GM23338 (cell line): ENCODE measurements around the gene ANKRD6. TPM values are rescaled to one million over a fixed set of nuclear protein-coding genes. Genes with fewer than 3 reads are reported as not detected.

Source experiments
- ATAC-seq: fragments of 200-7000 bp; cut with Tn5 transposase; 3 replicates; pipeline ENCODE4 v1.9.1; 2020
- DNase-seq: peaks from one replicate; pipeline ENCODE4 v3.0.0-alpha.2; 2015; ENCODE audit warnings: low spot score
- H2AFZ ChIP-seq: fragments of 200-600 bp; sonication (generic); 2 replicates; pipeline ENCODE4 v1.8.0; 2016; ENCODE audit warnings: antibody characterized with exemption, mild to moderate bottlenecking, moderate library complexity
- H3F3A ChIP-seq: fragments of 200-600 bp; sonication (generic); replicated peaks from 2 replicates; pipeline ENCODE4 v1.8.0; 2017; ENCODE audit warnings: antibody characterized with exemption, mixed run types, low read depth
- H3K27ac ChIP-seq: fragments of 200-600 bp; sonication (generic); 2 replicates; pipeline ENCODE4 v1.6.1; 2016; ENCODE audit warnings: low read depth
- H3K27me3 ChIP-seq: fragments of 200-600 bp; sonication (generic); 2 replicates; pipeline ENCODE4 v1.8.0; 2016; ENCODE audit warnings: mild to moderate bottlenecking, mixed run types, moderate library complexity; ENCODE audit not compliant: insufficient read depth
- H3K36me3 ChIP-seq: fragments of 200-600 bp; sonication (generic); 2 replicates; pipeline ENCODE4 v1.8.0; 2016; ENCODE audit warnings: mild to moderate bottlenecking; ENCODE audit not compliant: insufficient read depth
- H3K4me1 ChIP-seq: fragments of 200-600 bp; sonication (generic); 2 replicates; pipeline ENCODE4 v1.8.0; 2016; ENCODE audit warnings: mild to moderate bottlenecking, moderate library complexity; ENCODE audit not compliant: insufficient read depth
- H3K4me2 ChIP-seq: fragments of 200-600 bp; sonication (generic); 2 replicates; pipeline ENCODE4 v1.7.1; 2017; ENCODE audit warnings: mixed run types
- H3K4me3 ChIP-seq: fragments of 200-600 bp; sonication (generic); 2 replicates; pipeline ENCODE4 v1.6.1; 2016; ENCODE audit warnings: mixed run types
- H3K79me2 ChIP-seq: fragments of 200-600 bp; sonication (generic); replicated peaks from 2 replicates; pipeline ENCODE4 v1.8.0; 2017; ENCODE audit warnings: mild to moderate bottlenecking; ENCODE audit not compliant: insufficient read depth
- H3K9me2 ChIP-seq: fragments of 200-600 bp; sonication (generic); 2 replicates; pipeline ENCODE4 v1.8.0; 2017; ENCODE audit not compliant: insufficient read depth
- H4K20me1 ChIP-seq: fragments of 200-600 bp; sonication (generic); replicated peaks from 2 replicates; pipeline ENCODE4 v1.8.0; 2017; ENCODE audit warnings: mild to moderate bottlenecking; ENCODE audit not compliant: insufficient read depth
- H3K27ac Mint-ChIP-seq: 2 replicates; pipeline ENCODE4 v1.8.0; 2020; ENCODE audit warnings: inconsistent platforms, mild to moderate bottlenecking, moderate library complexity, mixed read lengths
- H3K27me3 Mint-ChIP-seq: 3 replicates; pipeline ENCODE4 v1.8.0; 2022; ENCODE audit warnings: low read depth, mild to moderate bottlenecking, moderate library complexity, mixed read lengths, inconsistent platforms; ENCODE audit not compliant: insufficient read depth, poor library complexity
- H3K36me3 Mint-ChIP-seq: 3 replicates; pipeline ENCODE4 v1.8.0; 2021; ENCODE audit warnings: low read depth, mild to moderate bottlenecking, inconsistent platforms, moderate library complexity, mixed read lengths
- H3K4me1 Mint-ChIP-seq: 3 replicates; pipeline ENCODE4 v1.8.0; 2020; ENCODE audit warnings: mild to moderate bottlenecking, inconsistent platforms, mixed read lengths
- H3K4me3 Mint-ChIP-seq: 3 replicates; pipeline ENCODE4 v1.8.0; 2021; ENCODE audit warnings: moderate library complexity, mild to moderate bottlenecking, inconsistent platforms, mixed read lengths
- H3K9me3 Mint-ChIP-seq: 3 replicates; pipeline ENCODE4 v1.8.0; 2020; ENCODE audit warnings: moderate library complexity, mild to moderate bottlenecking, inconsistent platforms, mixed read lengths
- CTCF ChIP-seq, 2 experiments: fragments of 200-600 bp in 1 of 2; sonication (generic) in 1 of 2; conservative IDR thresholded peaks; 2 replicates each; pipeline versions ENCODE4 v1.5.1 to v1.6.1; 2016 to 2017; ENCODE audit warnings: antibody characterized with exemption in 2 of 2, low read depth in 2 of 2, mild to moderate bottlenecking in 2 of 2, moderate library complexity in 1 of 2
- ETS1 ChIP-seq: IDR thresholded peaks from 2 replicates; pipeline ENCODE4 v1.6.1; 2016; ENCODE audit warnings: antibody characterized with exemption
- EZH2 ChIP-seq: fragments of 200-600 bp; sonication (generic); IDR thresholded peaks from one replicate; pipeline ENCODE4 v1.8.0; 2017; ENCODE audit warnings: antibody characterized with exemption, mild to moderate bottlenecking, low read depth; ENCODE audit not compliant: unreplicated experiment
- NANOG ChIP-seq: IDR thresholded peaks from 2 replicates; pipeline ENCODE4 v1.6.1; 2016; ENCODE audit warnings: antibody characterized with exemption, borderline replicate concordance
- POLR2AphosphoS5 ChIP-seq: IDR thresholded peaks from 2 replicates; pipeline ENCODE4 v1.6.1; 2016; ENCODE audit warnings: antibody characterized with exemption, low read depth
- REST ChIP-seq: IDR thresholded peaks from one replicate; pipeline ENCODE4 v1.6.1; 2018; ENCODE audit warnings: antibody characterized with exemption; ENCODE audit not compliant: unreplicated experiment
- STAT1 ChIP-seq: IDR thresholded peaks from one replicate; pipeline ENCODE4 v1.6.1; 2016; ENCODE audit warnings: antibody characterized with exemption; ENCODE audit not compliant: unreplicated experiment
- ZNF114 ChIP-seq: fragments of 250-450 bp; sonication (Bioruptor Pico); IDR thresholded peaks from 2 replicates; pipeline ENCODE4 v1.5.0; 2020; ENCODE audit warnings: mild to moderate bottlenecking, moderate library complexity
- ZNF331 ChIP-seq: fragments of 250-450 bp; sonication (Bioruptor Pico); IDR thresholded peaks from 2 replicates; pipeline ENCODE4 v1.5.0; 2020; ENCODE audit warnings: low read depth, mild to moderate bottlenecking, moderate library complexity
- polyA plus RNA-seq: library from polyadenylated mRNA; unstranded; fragments of >200 nt; fragmentation: Nextera tagmentation; extraction: Ambion mirVana; gene quantifications from 2 replicates; pipeline ENCODE4 v1.2.1, GENCODE V29; 2016
- total RNA-seq: library from RNA; depleted of rRNA; stranded (reverse); fragments of >200 nt; shearing (Covaris generic); gene quantifications from 2 replicates; pipeline ENCODE4 v1.2.3, GENCODE V29; 2014

The ANKRD6 gene
- total and polyA plus RNA-seq, 2 experiments from 2014 or later, result 3.2 to 9.2 TPM

GRCh38 chr6:89590133-89590532, 157.2 kb downstream of the ANKRD6 start (continued):
- TF ChIP-seq REST, result no peak
- TF ChIP-seq EZH2, result no peak
- no peak for TF ChIP-seq CTCF (conservative IDR thresholded peaks at IDR 0.05; ENCODE audit: low read depth in 2 of 2)
- no peak for TF ChIP-seq NANOG
- no peak for TF ChIP-seq POLR2AphosphoS5

- no peaks in the 10 kb centered on the region for H3K79me2 ChIP-seq
- Mint-ChIP-seq H3K27ac (no peak overlapping the region), H3K9me3 (no peaks in the 10 kb centered on the region), H3K36me3 (no peaks in the 10 kb centered on the region), H3K4me3 (no peak overlapping the region), H3K27me3 (peaks cover 2% of the 10 kb centered on the region), H3K4me1 (peaks cover 12% of the 10 kb centered on the region)
- no peak overlapping the region for H3K4me2 ChIP-seq
- DNase-seq (no peak), ATAC-seq (no peak)
- H3K27ac ChIP-seq, result no peak overlapping the region
- no peaks in the 10 kb centered on the region for H3K27me3 ChIP-seq
- H3K4me3 ChIP-seq, result no peak overlapping the region
- H4K20me1 ChIP-seq, result no peaks in the 10 kb centered on the region
- no peaks in the 10 kb centered on the region for H3K36me3 ChIP-seq
- no peak overlapping the region for H2AFZ ChIP-seq
- peaks cover 3% of the 10 kb centered on the region; the same call in 1 of the 2 replicates for H3K9me2 ChIP-seq
- H3K4me1 ChIP-seq, result peaks cover 10% of the 10 kb centered on the region; the same call in 1 of the 2 replicates
- no peak for TF ChIP-seq ETS1
- TF ChIP-seq NANOG, result no peak
- no peak for TF ChIP-seq STAT1
- no peak for TF ChIP-seq ZNF114 (CRISPR knock-in tag)
- no peak for TF ChIP-seq ZNF331 (CRISPR knock-in tag)
- H3F3A ChIP-seq, result no peaks in the 10 kb centered on the region
These were observed 158.8 kb downstream of the ANKRD6 start for GRCh38 chr6:89591745-89592144.
